ENCODE data around the gene NLRP10. TPM values are rescaled to one million over a fixed set of nuclear protein-coding genes. Genes with fewer than 3 reads are reported as not detected.

NLRP10 gene
- polyA plus RNA-seq, 1 of the 3 experiments (the other 2 are of a cell fraction) = 0.05 TPM

GRCh38 chr11:7931168-7931567 lies 34.1 kb downstream of the NLRP10 start, which contains the start of gene OR10A6:
Gene OR10A6, minus strand, starts transcription at chr11:7931268. Its CDS starts 2,606 bp downstream, at chr11:7928662.
- CTCF ChIA-PET = no interaction called here
- no peaks in the 10 kb centered on the region for H3F3A ChIP-seq (replicated peaks; ENCODE audit: insufficient read depth)
- TF ChIP-seq CTCF (IDR thresholded peaks at IDR 0.05) (no peak), RFX5 (IDR thresholded peaks at IDR 0.05; ENCODE audit: low read length) (no peak), FOXJ3 (CRISPR knock-in tag; IDR thresholded peaks at IDR 0.05) (no peak), FOXM1 (IDR thresholded peaks at IDR 0.05; ENCODE audit: low read depth) (no peak), NFIC (IDR thresholded peaks at IDR 0.05; ENCODE audit: borderline replicate concordance) (no peak), YY1 (IDR thresholded peaks at IDR 0.05; ENCODE audit: low read depth) (no peak), USF2 (IDR thresholded peaks at IDR 0.05; ENCODE audit: borderline replicate concordance, low read depth, low read length) (no peak), MAX (IDR thresholded peaks at IDR 0.05; ENCODE audit: low read depth) (no peak), GATA2 (CRISPR knock-in tag; IDR thresholded peaks at IDR 0.05) (no peak), RXRA (IDR thresholded peaks at IDR 0.05; ENCODE audit: borderline replicate concordance, low read depth) (no peak), FOSL2 (IDR thresholded peaks at IDR 0.05; ENCODE audit: borderline replicate concordance, low read depth) (no peak), EZH2phosphoT487 (IDR thresholded peaks at IDR 0.05; ENCODE audit: borderline replicate concordance, low read depth) (no peak), NRF1 (IDR thresholded peaks at IDR 0.05; ENCODE audit: low read depth, low read length) (no peak), EP300 (IDR thresholded peaks at IDR 0.05; ENCODE audit: borderline replicate concordance in 1 of 2, low read depth in 1 of 2, low read length in 1 of 2) (no peak)
- no peaks in the 10 kb centered on the region for H3K9me2 ChIP-seq
- H3K4me3 ChIP-seq (ENCODE audit: low read depth in 2 of 2, low read length in 1 of 2) = no peak within 1 kb of the TSS
- no peak within 1 kb of the TSS for H2AFZ ChIP-seq (ENCODE audit: low read depth)
- H3K9ac ChIP-seq = no peak within 1 kb of the TSS
- no peaks in the 10 kb centered on the region for H3K36me3 ChIP-seq (replicated peaks in 1 of 2; ENCODE audit: control insufficient read depth in 1 of 2, insufficient read depth in 2 of 2, low read length in 1 of 2)
- no peaks in the 10 kb centered on the region; the same call in 1 of the 2 replicates for H3K9me3 ChIP-seq
- no peak within 1 kb of the TSS for H3K27ac ChIP-seq (ENCODE audit: low read depth in 2 of 2, low read length in 1 of 2)
- no peaks in the 10 kb centered on the region for H3K79me2 ChIP-seq (ENCODE audit: insufficient read depth)
- no peaks in the 10 kb centered on the region for H4K20me1 ChIP-seq (ENCODE audit: insufficient read depth)
- DNase-seq = no peak
- 2% methylated on average over 4 of the region's 4 CpGs for WGBS (ENCODE audit: low lambda C conversion rate)
- H3K27me3 ChIP-seq (ENCODE audit: insufficient read depth) = no peaks in the 10 kb centered on the region; the same call in 1 of the 2 replicates
- no peaks in the 10 kb centered on the region for H3K4me1 ChIP-seq (ENCODE audit: control insufficient read depth in 1 of 2, insufficient read depth in 2 of 2, low read depth in 1 of 2, low read length in 1 of 2)
- POLR2A ChIA-PET = no interaction called here
- H3K4me2 ChIP-seq = no peak within 1 kb of the TSS

- H3K36me3 ChIP-seq (replicated peaks in 1 of 2; ENCODE audit: control insufficient read depth in 1 of 2, insufficient read depth in 2 of 2, low read length in 1 of 2) = no peaks in the 10 kb centered on the region
- no peaks in the 10 kb centered on the region for H4K20me1 ChIP-seq (ENCODE audit: insufficient read depth)
- ChIA-PET CTCF (no interaction called here), POLR2A (no interaction called here)
- no peak overlapping the region for H3K4me3 ChIP-seq (ENCODE audit: low read depth in 2 of 2, low read length in 1 of 2)
- H3F3A ChIP-seq (replicated peaks; ENCODE audit: insufficient read depth) = no peaks in the 10 kb centered on the region
- DNase-seq = no peak
- no peaks in the 10 kb centered on the region for H3K9me2 ChIP-seq
- no peak overlapping the region for H3K27ac ChIP-seq (ENCODE audit: low read depth in 2 of 2, low read length in 1 of 2)
- 14% methylated on average over 6 of the region's 6 CpGs for WGBS (ENCODE audit: low lambda C conversion rate)
- H2AFZ ChIP-seq (ENCODE audit: low read depth) = no peak overlapping the region
- H3K27me3 ChIP-seq (ENCODE audit: insufficient read depth) = no peaks in the 10 kb centered on the region; the same call in 1 of the 2 replicates
- TF ChIP-seq RXRA (IDR thresholded peaks at IDR 0.05; ENCODE audit: borderline replicate concordance, low read depth) (no peak), FOXM1 (IDR thresholded peaks at IDR 0.05; ENCODE audit: low read depth) (no peak), TAF1 (IDR thresholded peaks at IDR 0.05; ENCODE audit: borderline replicate concordance, low read depth, low read length) (no peak), FOSL2 (IDR thresholded peaks at IDR 0.05; ENCODE audit: borderline replicate concordance, low read depth) (peak; percentile 10; the same call in 1 of the 2 replicates), REST (IDR thresholded peaks at IDR 0.05; ENCODE audit: low read depth, low read length) (no peak)
- no peaks in the 10 kb centered on the region for H3K4me1 ChIP-seq (ENCODE audit: control insufficient read depth in 1 of 2, insufficient read depth in 2 of 2, low read depth in 1 of 2, low read length in 1 of 2)
- no peaks in the 10 kb centered on the region for H3K79me2 ChIP-seq (ENCODE audit: insufficient read depth)
- H3K9me3 ChIP-seq = no peaks in the 10 kb centered on the region; the same call in 1 of the 2 replicates
- H3K4me2 ChIP-seq = no peak overlapping the region
- no peak overlapping the region for H3K9ac ChIP-seq
Measured at GRCh38 chr11:7927635-7928034, 37.6 kb downstream of the NLRP10 start.

Measured in SK-N-SH (cell line).